GM21619 (cell line): ENCODE results near the gene WDSUB1.

Source experiments
- ATAC-seq: cut with Tn5 transposase; IDR thresholded peaks from one replicate; pipeline ENCODE4 v1.9.1; 2021; ENCODE audit not compliant: unreplicated experiment

The WDSUB1 gene, protein sequence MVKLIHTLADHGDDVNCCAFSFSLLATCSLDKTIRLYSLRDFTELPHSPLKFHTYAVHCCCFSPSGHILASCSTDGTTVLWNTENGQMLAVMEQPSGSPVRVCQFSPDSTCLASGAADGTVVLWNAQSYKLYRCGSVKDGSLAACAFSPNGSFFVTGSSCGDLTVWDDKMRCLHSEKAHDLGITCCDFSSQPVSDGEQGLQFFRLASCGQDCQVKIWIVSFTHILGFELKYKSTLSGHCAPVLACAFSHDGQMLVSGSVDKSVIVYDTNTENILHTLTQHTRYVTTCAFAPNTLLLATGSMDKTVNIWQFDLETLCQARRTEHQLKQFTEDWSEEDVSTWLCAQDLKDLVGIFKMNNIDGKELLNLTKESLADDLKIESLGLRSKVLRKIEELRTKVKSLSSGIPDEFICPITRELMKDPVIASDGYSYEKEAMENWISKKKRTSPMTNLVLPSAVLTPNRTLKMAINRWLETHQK

DNA sequence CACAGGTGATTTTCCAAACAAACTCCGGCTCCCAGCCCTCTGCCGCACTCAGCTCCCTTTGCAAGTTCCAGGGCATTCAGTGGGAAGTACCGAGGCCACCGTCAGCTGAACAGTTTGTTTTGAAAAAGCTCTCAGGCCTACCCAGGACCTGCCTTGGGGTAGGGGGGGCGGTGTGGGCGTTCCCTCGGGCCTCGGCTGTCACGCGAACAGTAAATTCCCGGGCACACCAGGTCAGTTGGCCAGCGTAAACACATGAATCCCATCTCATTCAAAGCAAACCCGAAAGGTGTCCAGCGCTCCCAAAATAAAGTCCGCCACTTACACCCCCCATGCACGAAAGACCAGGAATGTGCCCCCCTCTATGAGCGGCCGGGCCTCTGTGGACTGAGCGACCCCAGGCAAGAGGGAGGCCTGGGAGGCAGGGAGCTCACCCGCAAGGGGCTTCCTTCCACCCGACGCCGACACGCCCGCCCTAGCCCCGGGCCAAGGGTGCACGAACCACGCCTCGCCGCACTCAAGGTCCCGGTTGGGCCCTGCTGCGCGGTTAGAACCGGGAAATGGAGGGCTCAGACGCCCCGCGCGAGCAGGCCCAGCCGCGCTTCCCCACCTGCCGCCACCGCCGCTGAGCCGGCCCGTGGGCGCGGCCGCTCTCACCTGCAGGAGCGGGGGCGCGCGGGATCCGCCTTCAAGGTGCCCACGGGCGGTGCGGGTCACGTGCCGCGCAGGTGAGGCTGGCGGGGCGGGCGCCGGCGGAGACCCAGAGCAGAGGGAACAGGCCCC is at the start of gene WDSUB1:
Gene WDSUB1, minus strand, starts transcription at position 775 of the 780 bp plus-strand sequence. CDS start 3,634 bp downstream, outside the sequence.
- ATAC-seq = peak; percentile 17

DNA sequence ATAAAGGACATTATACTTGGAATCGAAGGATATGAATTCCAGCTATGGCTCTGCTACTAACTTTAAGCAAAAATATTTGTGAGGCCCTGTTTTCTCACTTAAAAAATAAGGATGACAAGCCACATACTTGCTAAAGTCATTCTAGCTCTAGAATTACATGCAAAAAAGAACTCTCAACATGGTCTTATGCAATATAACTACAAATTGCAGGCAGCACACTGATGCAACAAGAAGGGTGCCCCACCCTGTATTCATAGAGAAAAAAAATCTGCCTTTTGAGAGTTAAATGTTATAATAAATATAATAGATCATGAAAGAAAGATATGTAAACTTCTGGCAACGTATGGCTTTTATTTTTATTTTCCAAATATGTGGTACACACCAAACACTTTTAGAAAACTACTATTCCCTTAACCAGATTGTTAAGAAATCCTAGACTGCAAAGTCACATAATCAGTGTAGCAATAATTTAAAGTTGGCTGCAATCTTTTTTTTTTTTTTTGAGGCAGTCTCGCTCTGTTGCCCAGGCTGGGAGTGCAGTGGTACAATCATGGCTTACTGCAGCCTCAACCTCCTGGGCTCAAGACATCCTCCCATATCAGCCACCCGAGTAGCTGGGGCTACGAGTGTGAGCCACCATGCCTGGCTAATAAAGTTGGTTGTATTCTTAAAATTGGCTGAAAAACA is 40.2 kb upstream of the WDSUB1 start:
- no peak for ATAC-seq

DNA sequence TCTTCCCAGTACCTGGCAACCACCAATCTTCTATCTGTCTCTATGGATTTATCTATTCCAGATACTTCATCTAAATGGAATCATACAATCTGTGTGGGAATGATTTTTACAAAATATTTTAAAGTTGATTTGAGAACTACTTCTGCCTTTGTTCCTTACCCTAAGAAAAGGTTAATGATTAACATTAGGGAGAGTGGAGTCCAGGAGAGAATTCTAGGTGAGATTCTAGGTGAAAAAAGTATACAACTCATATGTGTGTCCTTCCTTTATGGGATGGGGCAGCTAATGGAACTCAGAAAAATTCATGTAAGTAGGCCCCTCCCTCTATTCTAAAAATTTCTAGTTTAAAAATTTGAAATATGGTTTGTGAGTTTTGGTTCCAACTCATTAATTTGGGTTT is 35.9 kb upstream of the WDSUB1 start:
- no peak for ATAC-seq

DNA sequence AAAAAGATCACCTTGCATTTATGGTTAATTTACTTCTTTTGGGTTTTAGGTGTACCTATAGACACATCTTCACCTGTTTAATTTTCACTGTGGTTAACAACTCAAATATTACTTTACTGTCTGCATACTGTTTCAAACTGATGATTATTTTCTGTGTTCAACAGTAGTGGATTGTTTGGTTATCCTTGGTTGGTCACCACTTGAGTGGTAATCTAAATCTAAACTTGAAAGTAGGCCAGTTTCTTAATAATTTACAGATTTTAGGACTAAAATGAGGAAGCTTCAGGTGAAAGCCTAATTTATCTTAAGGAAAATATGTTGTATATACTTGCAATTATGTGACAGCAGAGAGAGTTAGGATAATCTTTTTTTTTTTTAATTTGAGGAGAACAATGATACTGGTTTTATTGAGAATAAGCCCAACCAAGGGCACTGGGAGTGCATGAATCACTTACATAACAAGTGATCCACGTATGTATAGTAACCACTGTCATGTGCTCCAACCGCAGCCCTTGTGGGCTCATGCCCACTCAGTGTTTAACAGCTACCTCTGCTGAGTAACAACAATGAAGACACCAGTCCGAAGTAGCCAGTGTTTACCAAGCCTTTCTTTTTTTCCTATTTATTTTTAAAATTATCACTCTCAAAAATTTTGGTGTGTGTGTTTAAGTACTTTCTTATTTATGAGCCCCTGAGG is 31.0 kb upstream of the WDSUB1 start:
- peak; percentile 68 for ATAC-seq

DNA sequence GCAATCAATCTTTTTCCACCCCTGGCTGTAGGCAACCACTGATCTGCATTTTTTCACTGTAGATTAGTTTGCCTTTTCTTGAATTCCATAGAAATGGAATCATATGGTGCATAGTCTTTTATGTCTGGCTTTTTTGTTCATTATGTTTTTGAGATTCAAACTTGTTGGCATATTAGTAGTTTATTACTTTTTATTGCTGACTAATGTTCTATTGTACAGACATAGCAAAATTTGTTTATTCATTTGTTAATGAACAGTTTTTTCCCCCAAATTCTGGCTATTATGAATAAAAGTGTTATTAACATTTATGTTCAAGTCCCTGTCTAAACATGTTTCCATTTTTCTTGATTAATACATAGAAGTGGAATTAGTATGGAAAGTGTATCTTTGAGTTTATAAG is 21.4 kb upstream of the WDSUB1 start:
- no peak for ATAC-seq

DNA sequence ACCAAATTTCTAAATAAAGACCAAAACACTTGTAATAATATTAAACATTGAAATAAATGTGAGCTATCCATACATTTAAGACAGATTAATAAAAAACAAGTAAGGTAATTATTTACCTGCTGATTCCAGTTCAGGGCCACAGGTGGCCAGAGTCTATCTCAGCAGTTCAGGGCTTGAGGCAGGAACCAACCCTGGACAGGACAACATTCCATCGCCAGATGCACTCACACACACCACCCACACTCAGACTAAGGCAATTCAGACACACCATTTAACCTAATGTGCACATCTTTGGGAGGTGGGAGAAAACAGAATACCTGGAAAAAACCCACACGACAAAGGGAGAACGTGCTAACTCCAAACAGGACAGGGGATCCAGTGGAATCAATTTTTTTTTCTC is 14.1 kb upstream of the WDSUB1 start:
- no peak for ATAC-seq

DNA sequence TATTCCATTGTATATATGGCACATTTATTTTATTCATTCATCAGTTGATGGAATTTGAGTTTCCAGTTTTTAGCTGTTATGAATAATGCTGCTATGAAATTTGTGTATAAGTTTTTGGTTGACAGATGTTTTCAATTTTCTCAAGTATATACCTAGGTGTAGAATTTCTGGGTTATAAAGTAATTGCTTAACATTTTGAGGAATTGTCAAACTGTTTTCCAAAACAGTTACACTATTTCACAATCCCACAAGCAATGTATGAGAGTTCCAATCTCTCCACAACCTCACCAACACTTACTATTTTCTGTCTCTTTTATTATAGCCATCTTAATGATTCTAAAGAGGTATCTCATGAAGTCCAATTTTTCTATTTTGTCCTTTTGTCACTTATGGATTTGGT is 12.5 kb upstream of the WDSUB1 start:
- no peak for ATAC-seq

DNA sequence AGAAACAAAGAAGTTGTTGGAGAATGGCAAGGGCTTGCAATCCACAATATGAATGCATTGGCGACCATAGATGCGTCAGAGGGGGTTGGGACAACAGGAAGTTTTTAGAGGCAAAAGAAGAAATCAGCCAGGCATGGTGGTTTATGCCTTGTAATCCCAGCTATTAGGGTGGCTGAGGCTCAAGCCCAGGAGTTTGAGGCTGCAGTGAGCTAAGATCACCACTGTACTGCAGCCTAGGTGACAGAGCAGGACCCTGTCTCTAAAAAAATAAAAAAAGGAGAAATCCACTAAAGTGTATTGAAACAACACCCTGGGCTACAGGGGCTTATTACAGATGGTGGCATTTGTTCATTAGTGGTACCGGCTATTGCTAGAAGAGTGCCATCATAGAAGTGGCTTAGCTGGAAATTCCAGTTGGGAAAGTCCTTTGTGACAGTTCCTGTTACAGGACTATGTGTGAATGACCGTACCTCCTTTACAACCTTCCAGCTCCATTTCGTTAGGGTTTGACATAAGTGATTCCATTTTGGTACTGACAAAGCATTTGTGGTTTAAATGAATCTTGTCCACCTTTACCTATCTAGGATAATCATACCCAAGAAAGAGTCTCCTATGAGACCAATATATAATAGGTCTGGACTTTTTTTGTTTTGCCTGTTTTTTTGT is 10.7 kb upstream of the WDSUB1 start:
- no peak for ATAC-seq

DNA sequence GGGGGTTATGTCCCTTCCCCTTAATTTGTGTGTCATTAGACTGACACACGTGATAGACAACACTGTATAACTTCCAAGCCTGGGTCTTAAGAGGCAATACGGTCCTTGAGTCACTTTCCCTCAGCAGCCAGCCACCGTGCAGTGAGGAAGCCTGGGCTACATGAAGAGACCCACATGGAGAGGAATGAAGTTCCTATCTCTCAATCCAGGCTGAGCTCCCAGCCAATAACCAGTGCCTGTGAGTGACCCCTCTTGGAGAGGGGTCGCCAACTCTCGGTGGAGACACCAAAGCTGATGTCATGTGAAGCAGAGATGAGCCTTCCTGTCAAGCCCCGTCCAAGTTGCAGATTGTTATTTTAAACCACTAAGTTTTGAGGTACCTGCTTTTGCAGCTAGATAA is 5.7 kb upstream of the WDSUB1 start:
- no peak for ATAC-seq

DNA sequence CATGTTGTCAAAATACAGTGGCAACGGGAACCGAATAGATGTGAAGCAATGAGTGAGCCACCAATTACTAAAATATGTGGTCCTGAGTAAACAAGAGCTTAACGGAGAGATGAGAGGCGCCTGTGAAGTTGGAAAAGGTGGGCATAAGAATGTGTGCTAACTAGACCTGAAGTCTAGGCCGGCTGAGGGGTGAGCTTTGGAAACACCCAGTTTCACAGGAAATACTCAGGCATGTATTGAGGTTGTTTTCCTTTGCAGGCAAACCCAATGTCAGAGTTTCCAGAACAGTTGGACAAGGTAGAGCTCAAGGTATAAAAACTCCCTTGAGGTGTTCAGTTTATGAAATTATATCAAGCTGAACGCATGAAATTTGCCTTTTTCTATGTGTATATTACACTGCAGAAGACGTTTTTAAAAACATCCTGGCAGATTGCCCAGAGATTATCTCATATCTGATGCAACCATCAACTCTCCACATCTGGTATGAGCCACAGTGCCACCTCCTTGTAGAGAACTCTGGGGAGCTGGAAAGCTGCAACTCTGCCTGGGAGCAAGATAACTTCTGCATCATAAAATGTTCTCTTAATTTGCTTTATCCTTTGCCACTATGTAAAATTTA is 3.9 kb upstream of the WDSUB1 start:
- no peak for ATAC-seq

DNA sequence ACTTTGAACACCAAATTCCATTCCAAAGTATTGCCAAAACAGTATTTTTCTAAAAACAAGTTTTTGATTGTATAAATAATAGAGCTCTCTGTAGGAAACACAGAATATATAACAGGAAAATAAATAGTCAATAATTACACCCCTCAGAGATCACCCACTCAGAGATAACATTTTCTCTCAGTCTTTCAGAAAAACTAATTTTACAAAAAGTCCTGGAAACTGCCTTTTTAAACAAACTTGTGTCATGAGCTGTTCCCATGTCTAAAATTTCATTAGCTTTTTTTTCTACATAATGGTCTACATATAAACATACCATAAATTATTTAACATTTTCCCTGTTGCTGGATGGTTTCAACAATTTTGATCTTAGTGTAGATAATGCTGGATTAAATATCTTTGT is 1.2 kb upstream of the WDSUB1 start:
- no peak for ATAC-seq

DNA sequence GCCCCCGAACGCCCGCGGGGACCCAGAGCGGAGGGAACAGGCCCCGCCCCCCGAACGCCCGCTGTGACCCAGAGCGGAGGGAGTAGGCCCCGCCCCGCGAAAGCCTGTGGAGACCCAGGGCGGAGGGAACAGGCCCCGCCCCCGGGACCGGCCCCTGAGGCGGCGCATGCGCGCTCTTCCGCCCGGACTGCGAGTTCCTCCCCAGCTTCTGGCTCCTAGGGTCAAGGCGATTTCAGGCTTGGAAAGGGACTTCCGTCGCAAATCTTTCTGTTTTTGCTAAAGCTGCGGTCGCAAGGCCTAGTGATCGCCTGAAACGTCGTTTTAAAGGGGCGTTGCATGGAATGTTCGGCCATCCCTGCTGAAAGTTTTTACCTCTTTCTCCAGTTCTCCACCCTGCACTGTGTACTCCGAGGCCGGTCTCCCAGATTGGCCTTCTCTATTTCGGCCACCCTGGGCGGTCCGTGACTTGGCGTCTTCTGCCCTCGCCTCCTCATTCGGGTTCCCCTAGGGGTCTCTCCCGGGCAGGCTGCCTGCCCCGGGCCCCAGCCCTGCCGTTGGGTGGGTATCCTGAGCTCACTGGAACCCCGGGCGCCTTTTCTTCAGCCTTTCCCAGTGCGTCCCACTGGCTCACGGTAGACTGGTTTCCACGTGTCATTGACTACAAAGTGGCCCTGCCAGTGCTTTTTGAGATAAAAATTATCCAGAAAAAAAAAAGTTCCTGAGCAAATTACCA is 372 bp upstream of the WDSUB1 start:
- peak; percentile 88 for ATAC-seq

DNA sequence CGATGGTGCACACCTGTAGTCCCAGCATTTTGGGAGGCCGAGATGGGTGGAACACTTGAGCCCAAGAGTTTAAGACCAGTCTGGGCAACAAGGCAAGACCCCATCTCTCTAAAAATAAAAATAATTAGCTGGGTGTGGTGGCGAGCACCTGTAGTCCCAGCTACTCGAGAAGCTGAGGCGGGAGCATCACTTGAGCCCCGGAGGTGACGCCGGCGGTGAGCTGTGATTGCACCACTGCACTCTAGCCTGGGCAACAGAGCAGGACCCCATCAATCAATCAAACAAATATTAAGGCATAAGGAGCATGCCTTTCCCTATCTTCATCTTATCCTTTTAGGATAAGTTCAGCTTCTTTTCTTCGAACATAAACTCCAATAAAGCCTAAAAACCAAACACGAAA is 1.1 kb downstream of the WDSUB1 start:
- no peak for ATAC-seq

DNA sequence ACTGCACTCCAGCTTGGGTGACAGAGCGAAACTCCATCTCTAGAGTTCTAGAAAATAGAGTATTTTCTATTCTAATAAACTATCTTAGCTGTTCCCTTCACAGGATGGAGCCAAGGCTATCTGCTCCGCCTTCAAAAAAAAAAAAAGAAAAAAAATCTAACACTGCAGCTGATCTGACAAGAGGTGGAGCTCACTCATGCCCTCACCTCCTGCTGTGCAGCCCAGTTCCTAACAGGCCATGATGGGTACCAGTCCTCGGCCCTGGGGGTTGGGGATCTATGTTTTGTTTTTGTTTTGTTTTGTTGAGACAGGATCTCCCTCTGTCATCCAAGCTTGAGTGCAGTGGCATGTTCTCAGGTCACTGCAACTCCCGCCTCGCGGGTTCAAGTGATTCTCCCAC is 3.0 kb downstream of the WDSUB1 start:
- ATAC-seq = no peak

DNA sequence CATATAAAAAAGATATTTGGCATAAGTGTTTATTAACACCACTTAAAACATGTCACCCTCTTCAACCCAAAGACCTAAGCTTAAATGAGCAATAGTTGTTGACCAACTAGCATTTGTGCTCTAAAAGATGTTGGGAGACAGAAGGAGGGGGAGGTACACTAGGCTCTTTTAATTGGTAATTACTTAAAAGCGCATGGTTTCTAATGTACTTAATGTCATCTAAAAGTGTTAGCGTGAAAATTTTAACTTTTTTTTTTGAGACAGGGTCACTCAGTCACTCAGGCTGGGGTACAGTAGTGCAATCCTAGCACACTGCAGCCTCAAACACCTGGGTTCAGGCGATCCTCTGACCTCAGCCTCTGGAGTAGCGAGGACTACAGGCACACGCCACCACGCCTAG is 5.5 kb downstream of the WDSUB1 start:
- ATAC-seq = no peak

DNA sequence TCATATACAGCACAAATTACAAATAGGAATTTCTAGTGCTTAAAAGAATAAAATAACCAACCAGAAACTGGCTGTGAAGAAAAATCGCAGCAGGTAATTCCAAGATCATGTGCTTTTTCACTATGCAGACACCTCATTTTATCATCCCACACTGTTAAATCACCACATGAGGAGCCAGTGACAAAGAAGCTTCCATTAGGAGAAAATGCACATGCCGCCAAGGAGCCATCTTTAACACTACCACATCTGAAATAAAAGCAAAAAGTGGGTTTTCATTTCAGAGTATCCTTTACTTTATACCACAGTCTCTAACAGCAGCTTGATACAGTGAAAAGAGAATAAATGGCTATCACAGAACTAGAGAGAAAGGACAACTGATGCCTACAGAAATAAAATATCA is 6.8 kb downstream of the WDSUB1 start:
- no peak for ATAC-seq

DNA sequence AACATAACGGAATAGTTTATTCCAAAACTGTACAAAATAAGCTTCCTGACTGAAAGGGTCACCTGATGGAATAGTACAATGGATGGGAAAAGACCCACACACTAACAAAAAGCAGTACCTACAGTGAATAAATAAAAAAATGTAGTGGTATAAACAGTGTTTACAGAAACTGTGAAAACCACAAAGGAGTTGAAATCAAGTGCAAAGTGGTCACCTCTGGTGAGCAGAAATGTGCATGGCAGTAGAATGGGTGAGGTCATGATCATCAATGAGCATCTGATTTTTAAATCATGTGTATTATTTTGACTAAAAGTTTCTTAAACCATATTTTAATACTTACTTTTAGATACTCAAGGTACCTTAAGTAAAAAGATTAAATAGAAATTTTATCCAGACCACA is 11.4 kb downstream of the WDSUB1 start:
- ATAC-seq = no peak

DNA sequence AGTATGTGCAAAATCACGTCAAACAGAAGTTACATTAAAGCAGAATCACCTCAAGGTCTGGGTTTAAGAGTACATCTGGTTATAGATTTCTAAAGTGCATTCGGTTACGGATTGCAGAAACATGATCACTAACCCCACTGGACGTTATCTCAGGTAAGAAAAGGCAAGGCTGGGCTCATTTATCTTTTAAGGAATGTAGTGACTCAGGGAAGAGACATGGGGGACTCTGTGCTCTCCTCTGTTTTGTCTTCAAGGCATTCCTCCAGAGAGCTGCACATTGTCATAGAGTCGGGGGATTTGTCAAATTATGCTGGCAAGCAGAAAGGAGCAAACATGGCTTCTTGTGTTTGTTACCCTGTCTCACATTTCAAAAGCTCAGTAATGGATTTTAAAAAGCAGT is 14.3 kb downstream of the WDSUB1 start:
- ATAC-seq = no peak

DNA sequence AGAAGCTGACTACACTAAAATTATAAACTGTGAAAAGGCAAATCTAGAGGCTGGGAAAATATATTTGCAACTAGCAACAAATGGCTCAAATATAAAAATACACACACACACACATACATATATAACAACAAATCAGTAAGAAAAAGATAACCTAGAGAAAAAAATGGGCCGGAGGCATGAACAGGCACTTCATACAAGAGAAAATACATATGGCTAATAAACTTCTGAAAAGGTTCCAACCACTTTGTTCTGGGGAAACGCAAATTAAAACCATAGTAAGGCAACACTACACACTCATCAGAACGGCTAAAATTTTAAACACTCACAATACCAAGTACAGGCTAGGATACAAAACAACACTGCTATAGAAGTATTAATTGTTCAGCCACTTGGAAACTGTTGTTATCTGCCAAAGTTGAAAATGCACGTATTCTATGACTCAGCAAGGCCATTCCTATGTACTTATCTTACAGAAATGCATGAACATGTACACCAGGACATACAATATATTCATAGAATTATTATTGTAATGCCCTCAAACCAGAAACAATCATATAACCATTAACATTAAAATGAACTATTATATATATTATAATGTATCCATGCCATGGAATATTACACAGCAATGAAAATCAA is 15.6 kb downstream of the WDSUB1 start:
- ATAC-seq = no peak
